Osteocyte (in vitro differentiated cells): ENCODE data around the gene PNMA1. TPM values are rescaled to one million over a fixed set of nuclear protein-coding genes. Genes with fewer than 3 reads are reported as not detected.

Experiments
- DNase-seq: peaks from one replicate; pipeline ENCODE4 v3.0.0; 2021; ENCODE audit warnings: mixed read lengths; ENCODE audit not compliant: unreplicated experiment; ENCODE audit errors: extremely low spot score
- H3K27ac Mint-ChIP-seq: one replicate; pipeline ENCODE4 v1.8.0; 2021; ENCODE audit warnings: mild to moderate bottlenecking, mixed read lengths; ENCODE audit not compliant: unreplicated experiment
- H3K27me3 Mint-ChIP-seq: one replicate; pipeline ENCODE4 v1.8.0; 2021; ENCODE audit warnings: mixed read lengths; ENCODE audit not compliant: unreplicated experiment
- H3K36me3 Mint-ChIP-seq: one replicate; pipeline ENCODE4 v1.8.0; 2021; ENCODE audit warnings: mixed read lengths; ENCODE audit not compliant: unreplicated experiment
- H3K4me1 Mint-ChIP-seq: one replicate; pipeline ENCODE4 v1.8.0; 2021; ENCODE audit warnings: mixed read lengths; ENCODE audit not compliant: unreplicated experiment
- H3K4me3 Mint-ChIP-seq: one replicate; pipeline ENCODE4 v1.8.0; 2021; ENCODE audit warnings: mild to moderate bottlenecking, moderate library complexity, mixed read lengths; ENCODE audit not compliant: unreplicated experiment
- H3K9me3 Mint-ChIP-seq: one replicate; pipeline ENCODE4 v1.8.0; 2021; ENCODE audit warnings: mixed read lengths; ENCODE audit not compliant: unreplicated experiment
- CTCF ChIP-seq: fragments of 200-600 bp; sonication (generic); IDR thresholded peaks from 2 replicates; pipeline ENCODE4 v1.5.0; 2021; ENCODE audit warnings: antibody characterized with exemption, mild to moderate bottlenecking, moderate library complexity
- total RNA-seq: library from RNA; stranded (reverse); gene quantifications from 2 replicates; pipeline ENCODE4 v1.2.1, GENCODE V29; 2021

PNMA1 gene
- total RNA-seq, 1 donor from 2014 or later: 81.4 TPM

- no peaks in the 10 kb centered on the region for H3K9me3 Mint-ChIP-seq
- peaks cover 1% of the 10 kb centered on the region for H3K36me3 Mint-ChIP-seq
- H3K27me3 Mint-ChIP-seq: no peaks in the 10 kb centered on the region
- DNase-seq: no peak
- TF ChIP-seq CTCF: no peak
- H3K27ac Mint-ChIP-seq: peak overlapping the region; percentile 80
- peak overlapping the region; percentile 42 for H3K4me3 Mint-ChIP-seq
- peaks cover 96% of the 10 kb centered on the region for H3K4me1 Mint-ChIP-seq
Measured at GRCh38 chr14:73749706-73750530, 35.7 kb upstream of the PNMA1 start.

GRCh38 chr14:73748858-73749357 is 34.7 kb upstream of the PNMA1 start:
- DNase-seq: no peak
- no peak for TF ChIP-seq CTCF
- H3K9me3 Mint-ChIP-seq: no peaks in the 10 kb centered on the region
- H3K4me1 Mint-ChIP-seq: peaks cover 96% of the 10 kb centered on the region
- H3K36me3 Mint-ChIP-seq: peaks cover 1% of the 10 kb centered on the region
- no peak overlapping the region for H3K4me3 Mint-ChIP-seq
- no peaks in the 10 kb centered on the region for H3K27me3 Mint-ChIP-seq
- peak overlapping the region; percentile 80 for H3K27ac Mint-ChIP-seq

- Mint-ChIP-seq H3K27me3 (no peaks in the 10 kb centered on the region), H3K27ac (peak overlapping the region; percentile 60), H3K4me3 (peak overlapping the region; percentile 44), H3K36me3 (peaks cover 1% of the 10 kb centered on the region), H3K4me1 (peaks cover 96% of the 10 kb centered on the region), H3K9me3 (no peaks in the 10 kb centered on the region)
- TF ChIP-seq CTCF: no peak
- DNase-seq: no peak
Measured at GRCh38 chr14:73747379-73748211, 33.4 kb upstream of the PNMA1 start.

- Mint-ChIP-seq H3K9me3 (no peaks in the 10 kb centered on the region), H3K36me3 (peaks cover 1% of the 10 kb centered on the region), H3K27me3 (no peaks in the 10 kb centered on the region), H3K4me1 (peaks cover 96% of the 10 kb centered on the region), H3K27ac (peak overlapping the region; percentile 60), H3K4me3 (peak overlapping the region; percentile 44)
- peak; percentile 33 for TF ChIP-seq CTCF
- DNase-seq: no peak
Measured at GRCh38 chr14:73746520-73747378, 32.6 kb upstream of the PNMA1 start.
